Body of pancreas (tissue), 4 donors: Measurements from ENCODE around the gene PINK1.

Experiments
- POLR2A ChIP-seq, 3 donors: fragments of 450-650 bp; IDR thresholded peaks; one replicate each; pipeline ENCODE4 v1.6.1; 2016; ENCODE audit warnings: antibody characterized with exemption in 3 of 3, mild to moderate bottlenecking in 2 of 3
- TF ChIP-seq, protein P1 (sequence below), 7 experiments: fragments of 450-650 bp in 4 of 7; fragments of 200-600 bp in 3 of 7; sonication (generic) in 3 of 7; IDR thresholded peaks; one replicate each; pipeline ENCODE4 v1.5.1; 2016 to 2019; ENCODE audit warnings: antibody characterized with exemption in 7 of 7

DNA sequence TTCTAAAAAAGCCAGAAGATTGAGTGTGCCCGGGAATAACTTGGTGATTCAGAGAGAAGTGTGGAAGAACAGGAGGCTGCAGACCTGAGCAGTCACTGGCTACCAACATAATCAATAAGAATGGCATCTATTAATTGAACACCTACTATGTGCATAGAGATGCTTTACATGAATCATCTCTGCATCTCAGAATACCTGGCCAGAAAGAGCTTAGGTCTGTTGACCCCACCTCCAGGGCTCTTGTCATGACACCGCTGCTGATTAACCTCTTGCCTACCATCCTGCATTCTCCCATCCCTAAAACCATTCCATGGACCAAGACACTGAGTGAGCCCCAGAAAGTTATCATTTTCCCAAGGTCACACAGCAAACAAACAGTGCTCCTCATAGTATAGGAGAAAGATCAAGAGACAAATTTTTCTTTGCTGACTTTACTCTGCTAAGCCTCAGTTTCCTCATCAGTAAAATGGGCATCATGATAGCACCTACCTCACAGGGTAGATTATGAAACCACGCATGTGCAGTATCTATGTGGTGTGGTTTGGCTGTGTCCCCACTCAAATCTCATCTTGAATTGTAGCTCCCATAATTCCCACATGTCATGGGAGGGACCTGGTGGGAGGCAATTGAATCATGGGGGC lies 16.3 kb upstream of the PINK1 start:
- TF ChIP-seq, protein P1, sequence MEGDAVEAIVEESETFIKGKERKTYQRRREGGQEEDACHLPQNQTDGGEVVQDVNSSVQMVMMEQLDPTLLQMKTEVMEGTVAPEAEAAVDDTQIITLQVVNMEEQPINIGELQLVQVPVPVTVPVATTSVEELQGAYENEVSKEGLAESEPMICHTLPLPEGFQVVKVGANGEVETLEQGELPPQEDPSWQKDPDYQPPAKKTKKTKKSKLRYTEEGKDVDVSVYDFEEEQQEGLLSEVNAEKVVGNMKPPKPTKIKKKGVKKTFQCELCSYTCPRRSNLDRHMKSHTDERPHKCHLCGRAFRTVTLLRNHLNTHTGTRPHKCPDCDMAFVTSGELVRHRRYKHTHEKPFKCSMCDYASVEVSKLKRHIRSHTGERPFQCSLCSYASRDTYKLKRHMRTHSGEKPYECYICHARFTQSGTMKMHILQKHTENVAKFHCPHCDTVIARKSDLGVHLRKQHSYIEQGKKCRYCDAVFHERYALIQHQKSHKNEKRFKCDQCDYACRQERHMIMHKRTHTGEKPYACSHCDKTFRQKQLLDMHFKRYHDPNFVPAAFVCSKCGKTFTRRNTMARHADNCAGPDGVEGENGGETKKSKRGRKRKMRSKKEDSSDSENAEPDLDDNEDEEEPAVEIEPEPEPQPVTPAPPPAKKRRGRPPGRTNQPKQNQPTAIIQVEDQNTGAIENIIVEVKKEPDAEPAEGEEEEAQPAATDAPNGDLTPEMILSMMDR (IDR thresholded peaks at IDR 0.05): no peak
- no peak for TF ChIP-seq POLR2A (IDR thresholded peaks at IDR 0.05)
